KOPT-K1 (cell line): ENCODE results near the gene HSH2D.
"Not testable (repeated sequence)": the region's sequence is repeated elsewhere in the genome, so short reads cannot be mapped to it uniquely, and the experiment has no call there.

Source experiments
- H3K27ac ChIP-seq: fragments of 200-600 bp; sonication (generic); 2 replicates; pipeline ENCODE4 v1.5.1; 2016; ENCODE audit warnings: antibody characterized with exemption, mild to moderate bottlenecking, low read depth, low read length; ENCODE audit not compliant: poor library complexity, severe bottlenecking
- H3K36me3 ChIP-seq: fragments of 200-600 bp; sonication (generic); 2 replicates; pipeline ENCODE4 v1.5.1; 2017; ENCODE audit warnings: antibody characterized with exemption, mild to moderate bottlenecking, low read length, moderate library complexity; ENCODE audit not compliant: insufficient read depth
- H3K9me3 ChIP-seq: fragments of 200-600 bp; sonication (generic); 2 replicates; pipeline ENCODE4 v1.5.1; 2017; ENCODE audit warnings: antibody characterized with exemption, low read length, mild to moderate bottlenecking; ENCODE audit not compliant: insufficient read depth, poor library complexity, severe bottlenecking

The HSH2D gene

DNA sequence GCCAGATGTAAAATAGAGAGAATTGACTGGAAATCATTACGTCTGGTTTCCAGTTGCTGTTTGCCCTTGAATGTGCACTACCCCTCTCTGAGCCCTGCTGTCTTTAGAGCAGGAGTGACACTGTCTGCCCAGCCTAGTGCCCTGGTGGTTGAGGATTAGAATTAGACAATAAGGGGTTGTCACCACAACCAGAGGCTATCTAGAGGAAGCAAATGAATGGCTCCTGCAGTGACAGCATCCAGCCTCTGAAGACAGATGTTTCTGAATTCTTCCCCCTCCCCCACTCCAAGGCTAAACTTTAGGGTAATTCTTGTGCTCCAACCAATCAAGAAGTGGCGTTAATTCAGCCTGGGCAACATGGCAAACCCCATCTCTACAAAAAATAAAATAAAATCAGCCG is 29.8 kb upstream of the HSH2D start:
- Histone ChIP-seq H3K9me3 (no peaks in the 10 kb centered on the region), H3K27ac (no peak overlapping the region), H3K36me3 (peaks cover 56% of the 10 kb centered on the region)

DNA sequence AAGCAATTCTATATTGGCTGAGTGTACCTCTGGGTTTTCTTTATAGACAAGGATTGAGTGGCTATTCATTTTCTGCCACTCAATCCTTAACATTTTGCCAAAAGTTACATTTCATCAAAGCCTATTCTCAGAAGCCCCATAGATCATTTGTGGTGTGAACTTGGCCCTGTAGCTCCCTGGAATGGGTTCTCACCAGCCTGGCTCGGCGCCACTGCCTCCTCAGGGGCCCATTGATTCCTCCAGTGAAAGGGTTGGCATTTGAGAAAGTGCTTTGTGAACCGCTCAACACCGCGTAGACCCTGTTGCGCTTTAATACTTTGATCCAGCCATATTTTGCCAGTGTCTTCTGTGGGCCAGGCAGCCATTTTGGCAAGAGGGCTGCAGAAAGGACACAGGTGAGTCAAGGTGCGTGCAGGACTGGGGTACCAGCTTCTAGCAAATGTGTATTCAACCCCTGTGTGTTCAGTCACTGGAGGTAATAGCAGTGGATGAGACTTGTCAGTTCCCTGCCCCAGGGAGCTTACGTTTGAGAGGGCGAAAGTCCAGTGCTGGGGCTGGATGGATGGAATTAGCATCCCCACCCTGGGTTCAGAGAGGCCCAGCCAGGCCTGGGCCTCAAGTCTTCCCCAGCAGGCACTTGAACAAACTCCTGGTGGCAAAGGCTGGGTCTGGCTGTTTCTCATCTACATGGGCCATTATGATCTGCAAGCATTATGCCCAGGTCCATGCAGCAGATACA is 28.0 kb upstream of the HSH2D start:
- Histone ChIP-seq H3K27ac (no peak overlapping the region), H3K9me3 (no peaks in the 10 kb centered on the region), H3K36me3 (peaks cover 74% of the 10 kb centered on the region)

DNA sequence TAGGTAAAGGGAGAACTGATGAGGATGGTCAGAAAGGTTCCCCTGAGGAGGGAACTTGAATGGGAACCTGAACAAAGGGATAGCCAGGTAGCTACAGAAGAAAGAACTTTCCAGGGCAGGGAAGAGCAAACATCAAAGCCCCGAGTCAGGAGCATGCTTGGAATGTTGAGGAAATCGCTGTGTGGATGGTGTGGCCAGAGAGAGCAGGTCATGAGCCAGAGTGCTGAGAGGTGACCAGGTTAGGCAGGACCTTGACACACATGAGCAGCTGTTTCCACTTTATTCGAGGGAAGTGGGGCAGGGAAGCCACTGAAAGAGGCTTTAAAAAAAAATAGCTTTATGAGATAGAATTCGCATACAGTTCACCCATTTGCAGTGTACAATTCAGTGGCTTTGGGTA is 27.4 kb upstream of the HSH2D start:
- H3K36me3 ChIP-seq: peaks cover 80% of the 10 kb centered on the region

DNA sequence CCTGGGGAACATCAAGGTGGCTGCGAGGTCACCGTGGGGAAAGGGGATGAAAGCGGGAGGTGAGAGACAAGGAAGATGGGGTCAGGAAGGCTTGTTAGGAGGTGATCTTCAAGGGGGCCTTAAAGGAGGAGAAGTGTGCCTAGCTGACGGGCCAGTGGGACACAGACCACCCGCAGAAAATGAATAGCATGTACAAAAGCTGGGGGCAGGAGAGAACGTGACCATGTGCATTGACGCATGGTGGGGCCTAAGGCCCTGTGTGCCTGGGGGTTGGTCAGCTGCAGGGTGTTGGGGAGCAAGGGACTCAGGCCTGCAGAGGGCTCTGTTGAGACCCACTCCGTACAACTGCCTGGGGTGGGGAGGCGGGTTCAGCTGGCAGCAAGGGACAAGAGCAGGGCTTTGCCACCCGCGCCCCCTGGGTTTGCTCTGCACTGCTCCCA is 25.9 kb upstream of the HSH2D start:
- H3K36me3 ChIP-seq: peaks cover 95% of the 10 kb centered on the region
- no peak overlapping the region for H3K27ac ChIP-seq
- H3K9me3 ChIP-seq: no peaks in the 10 kb centered on the region

More for the DNA sequence above, 27.4 kb upstream of the HSH2D start:
- Histone ChIP-seq H3K27ac (no peak overlapping the region), H3K9me3 (no peaks in the 10 kb centered on the region)

DNA sequence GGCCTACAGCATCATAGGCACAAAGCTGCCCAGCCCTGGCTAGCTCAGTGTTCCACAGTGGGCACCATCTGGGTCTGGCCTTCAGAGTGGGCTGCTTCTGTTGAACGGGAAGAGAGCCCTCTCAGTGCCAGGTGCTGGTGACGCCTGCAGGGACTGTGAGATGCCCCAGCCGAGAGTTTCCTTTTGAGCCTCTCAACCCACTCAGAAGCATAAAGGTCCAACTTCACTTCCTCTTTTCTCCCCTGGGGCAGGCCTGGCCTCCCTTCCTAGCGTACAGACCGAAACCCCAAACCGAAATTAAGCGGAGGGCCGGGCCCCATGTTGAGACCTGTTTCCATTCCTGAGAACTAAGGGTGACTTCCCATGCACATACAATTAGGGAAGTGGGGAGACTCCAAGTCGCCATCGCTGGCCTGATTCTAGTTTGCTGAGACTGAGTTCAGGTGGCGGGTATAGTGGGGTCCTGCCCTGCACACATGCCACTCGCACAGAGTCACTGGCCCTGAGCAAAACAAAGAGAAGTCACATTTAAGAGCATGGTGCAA is 24.9 kb upstream of the HSH2D start:
- Histone ChIP-seq H3K9me3 (no peaks in the 10 kb centered on the region), H3K36me3 (peaks cover 96% of the 10 kb centered on the region), H3K27ac (no peak overlapping the region)

DNA sequence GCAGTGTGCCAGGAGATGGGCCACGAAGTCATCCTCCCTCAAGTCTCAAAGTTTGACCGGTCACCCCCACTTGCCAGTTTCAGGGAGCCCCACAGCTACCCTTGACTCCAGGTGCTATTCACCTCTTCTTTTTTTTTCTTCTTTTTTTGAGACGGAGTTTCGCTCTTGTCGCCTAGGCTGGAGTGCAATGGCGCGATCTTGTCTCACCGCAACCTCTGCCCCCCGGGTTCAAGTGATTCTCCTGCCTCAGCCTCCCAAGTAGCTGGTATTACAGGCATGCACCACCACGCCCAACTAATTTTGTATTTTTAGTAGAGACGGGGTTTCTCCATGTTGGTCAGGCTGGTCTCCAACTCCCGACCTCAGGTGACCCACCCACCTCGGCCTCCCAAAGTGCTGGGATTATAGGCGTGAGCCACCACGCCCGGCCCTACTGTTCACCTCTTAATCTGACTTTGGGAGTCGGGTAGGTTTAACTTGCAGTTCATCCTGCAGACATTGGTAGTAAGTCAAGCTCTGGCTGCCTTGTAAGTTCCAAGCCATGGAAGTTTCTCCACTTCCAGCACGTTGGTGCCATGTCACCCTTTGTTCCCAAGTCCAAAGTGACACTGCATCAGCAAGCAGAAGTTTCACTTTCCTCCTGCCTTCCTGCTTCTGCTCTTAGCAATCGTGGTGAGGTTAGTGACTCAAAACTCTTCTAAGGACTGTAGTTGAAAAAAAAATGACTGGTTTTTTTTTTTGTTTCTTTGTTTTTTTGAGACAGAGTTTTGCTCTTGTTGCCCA is 24.2 kb upstream of the HSH2D start:
- H3K9me3 ChIP-seq, H3K27ac ChIP-seq: not testable (repeated sequence)
- peaks cover 98% of the 10 kb centered on the region for H3K36me3 ChIP-seq

DNA sequence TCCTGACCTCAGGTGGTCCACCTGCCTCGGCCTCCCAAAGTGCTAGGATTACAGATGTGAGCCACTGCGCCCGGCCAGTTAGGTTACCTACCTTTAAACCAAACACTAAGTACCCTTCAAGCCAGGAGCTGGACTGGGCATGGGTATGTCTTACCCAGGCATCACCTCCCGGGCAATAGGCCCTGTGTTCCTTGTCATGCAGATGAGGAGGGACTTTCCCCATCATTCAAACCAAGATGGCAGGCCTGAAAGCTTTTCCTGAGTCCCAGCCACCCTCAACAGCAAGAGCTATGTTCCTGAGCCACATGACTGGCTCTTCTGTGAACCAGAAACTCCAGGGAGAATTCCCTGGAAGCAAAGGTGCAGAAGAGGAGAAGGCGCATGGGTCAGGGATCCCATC is 22.3 kb upstream of the HSH2D start:
- Histone ChIP-seq H3K27ac (no peak overlapping the region), H3K36me3 (peaks cover 100% of the 10 kb centered on the region), H3K9me3 (no peaks in the 10 kb centered on the region)

DNA sequence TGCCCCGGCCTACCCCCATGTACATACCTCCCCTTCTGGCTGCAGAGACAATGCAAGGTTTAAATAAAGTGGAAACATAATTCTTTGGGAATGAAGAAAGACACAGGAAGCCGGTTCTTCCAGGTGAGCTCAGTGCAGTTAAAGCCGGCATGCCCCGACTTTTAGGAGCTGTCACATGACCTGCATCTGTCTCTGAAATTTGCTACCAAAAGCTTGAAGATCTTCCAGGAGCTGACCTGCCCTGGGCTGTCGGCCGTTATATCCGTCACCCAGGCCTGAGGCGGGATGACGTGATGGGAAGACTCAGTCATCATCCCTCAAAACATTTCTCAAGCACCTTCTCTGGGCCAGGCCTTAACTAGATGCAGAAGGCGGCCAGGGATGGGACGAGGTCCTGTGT is 21.5 kb upstream of the HSH2D start:
- no peak overlapping the region for H3K27ac ChIP-seq
- peaks cover 100% of the 10 kb centered on the region for H3K36me3 ChIP-seq
- no peaks in the 10 kb centered on the region for H3K9me3 ChIP-seq

DNA sequence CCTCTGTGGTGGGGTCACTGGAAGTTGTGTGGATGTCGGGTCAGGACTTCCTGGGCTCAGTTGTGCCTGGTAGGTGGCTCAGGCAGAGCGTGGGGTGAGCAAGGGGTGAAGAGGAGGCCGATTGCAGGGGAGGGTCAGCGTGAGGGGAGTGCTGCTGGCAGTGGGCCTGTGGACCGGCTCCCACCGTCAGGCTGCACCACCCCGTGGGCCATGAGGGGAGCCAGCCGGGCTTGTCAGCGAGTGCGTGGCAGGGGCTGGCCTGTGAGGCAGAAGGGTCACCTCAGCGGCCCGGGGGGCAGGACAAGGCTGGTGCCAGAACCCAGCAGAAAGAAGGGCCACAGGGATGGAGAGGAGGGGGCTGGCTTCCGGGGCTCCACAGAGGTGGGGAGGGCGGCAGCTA is 18.5 kb upstream of the HSH2D start:
- H3K27ac ChIP-seq: no peak overlapping the region
- H3K9me3 ChIP-seq: no peaks in the 10 kb centered on the region
- peaks cover 100% of the 10 kb centered on the region for H3K36me3 ChIP-seq

DNA sequence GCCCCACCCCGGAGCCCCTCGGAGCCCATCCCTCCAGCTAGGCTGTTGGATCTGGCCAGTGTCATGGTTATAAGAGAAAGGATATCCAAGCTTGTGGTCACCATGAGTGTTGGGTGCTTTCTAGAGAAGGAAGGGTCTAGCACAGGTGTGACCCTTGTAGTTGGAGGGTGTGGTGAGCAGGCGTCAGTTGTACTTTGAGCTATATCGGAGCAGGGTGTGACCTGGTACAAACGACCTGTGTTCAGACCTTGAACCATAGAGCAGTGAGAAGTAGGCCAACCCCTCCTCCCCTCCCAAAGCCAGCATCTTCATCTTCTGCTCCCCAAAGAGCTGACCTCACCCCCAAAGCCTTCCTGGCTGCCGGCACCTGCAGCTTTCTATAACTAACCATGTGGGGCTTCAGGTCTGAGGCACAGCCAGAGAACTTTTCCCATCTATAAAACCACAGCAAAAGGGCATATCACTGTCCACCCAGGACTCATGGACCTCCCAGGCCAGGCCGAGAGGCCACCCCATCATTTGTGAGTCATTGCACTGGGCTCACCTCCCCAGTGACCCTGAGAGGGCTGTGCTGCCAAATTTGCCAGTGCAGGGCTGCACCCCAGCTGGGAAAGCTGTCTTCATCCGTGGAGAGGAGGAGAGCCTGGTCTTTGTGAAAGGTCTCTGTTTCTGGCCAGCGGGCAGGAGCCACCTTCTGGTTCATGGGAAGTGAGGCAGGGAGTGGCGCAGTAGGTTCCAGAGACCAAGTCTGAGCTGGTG is 17.6 kb upstream of the HSH2D start:
- Histone ChIP-seq H3K27ac (no peak overlapping the region), H3K36me3 (peaks cover 100% of the 10 kb centered on the region), H3K9me3 (no peaks in the 10 kb centered on the region)

DNA sequence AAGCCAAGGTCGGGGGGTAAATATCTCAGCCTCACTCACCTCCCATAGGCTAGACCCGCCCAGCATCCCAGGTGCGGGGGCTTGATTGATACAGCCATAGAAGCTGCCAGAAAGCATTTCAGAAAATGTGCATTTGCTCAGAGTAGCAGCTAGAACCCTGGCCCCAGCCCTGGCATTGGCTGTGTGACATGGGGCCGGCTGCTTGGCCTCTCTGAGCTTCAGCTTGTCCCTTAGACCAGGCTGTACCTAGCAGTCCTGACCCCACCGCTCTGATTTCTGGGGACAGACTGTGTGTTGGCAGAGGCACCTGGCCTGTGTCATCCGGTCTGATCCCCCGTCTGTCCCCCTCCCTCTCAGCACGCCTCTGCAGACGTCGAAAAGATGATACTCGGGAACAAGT is 16.4 kb upstream of the HSH2D start:
- no peaks in the 10 kb centered on the region for H3K9me3 ChIP-seq
- H3K36me3 ChIP-seq: peaks cover 100% of the 10 kb centered on the region
- no peak overlapping the region for H3K27ac ChIP-seq

DNA sequence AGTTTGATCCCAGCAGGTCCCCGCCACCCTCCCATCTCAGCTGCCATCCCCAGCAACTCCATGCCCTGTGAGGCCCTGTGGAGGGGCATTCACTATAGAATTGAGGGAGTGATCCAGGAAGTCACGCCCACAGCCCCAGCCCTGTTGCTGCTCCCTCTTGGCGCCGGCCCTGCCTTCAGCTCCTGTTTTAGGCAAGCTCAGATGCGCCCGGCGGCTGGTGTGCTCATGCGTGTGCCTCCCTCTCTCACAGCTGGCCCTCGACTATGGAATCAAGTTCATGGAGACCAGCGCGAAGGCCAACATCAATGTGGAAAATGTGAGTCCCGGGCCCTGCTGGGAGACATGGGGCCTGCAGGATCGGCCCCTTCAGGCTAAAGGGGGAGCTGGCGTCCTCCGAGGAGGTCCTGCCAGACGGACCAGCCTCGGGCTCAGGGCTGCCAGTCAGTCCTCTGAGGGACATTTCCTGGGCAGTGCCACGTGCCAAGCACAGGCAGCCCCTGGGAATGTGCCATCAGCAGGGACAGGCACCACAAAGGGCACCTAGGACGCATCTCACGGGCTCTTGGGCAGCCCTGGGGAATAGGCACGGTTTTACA is 15.6 kb upstream of the HSH2D start:
- Histone ChIP-seq H3K9me3 (no peaks in the 10 kb centered on the region), H3K36me3 (peaks cover 100% of the 10 kb centered on the region), H3K27ac (no peak overlapping the region)

DNA sequence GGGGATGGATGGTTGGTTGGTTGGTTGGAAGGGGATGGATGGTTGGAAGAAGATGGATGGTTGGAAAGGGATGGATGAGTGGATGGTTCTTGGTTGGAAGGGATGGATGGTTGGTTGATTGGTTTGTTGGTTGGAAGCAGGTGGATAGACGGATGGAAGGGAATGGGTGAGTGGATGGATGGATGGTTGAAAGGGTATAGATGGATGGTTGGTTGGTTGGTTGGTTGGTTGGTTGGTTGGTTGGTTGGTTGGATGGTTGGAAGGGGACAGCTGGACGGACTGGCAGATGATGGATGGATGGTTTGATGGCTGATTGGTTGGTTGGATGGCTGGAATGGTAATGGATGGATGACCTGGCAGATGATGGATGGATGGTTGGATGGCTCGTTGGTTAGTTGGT is 11.8 kb upstream of the HSH2D start:
- Histone ChIP-seq H3K27ac (no peak overlapping the region), H3K36me3 (peaks cover 82% of the 10 kb centered on the region), H3K9me3 (no peaks in the 10 kb centered on the region)

DNA sequence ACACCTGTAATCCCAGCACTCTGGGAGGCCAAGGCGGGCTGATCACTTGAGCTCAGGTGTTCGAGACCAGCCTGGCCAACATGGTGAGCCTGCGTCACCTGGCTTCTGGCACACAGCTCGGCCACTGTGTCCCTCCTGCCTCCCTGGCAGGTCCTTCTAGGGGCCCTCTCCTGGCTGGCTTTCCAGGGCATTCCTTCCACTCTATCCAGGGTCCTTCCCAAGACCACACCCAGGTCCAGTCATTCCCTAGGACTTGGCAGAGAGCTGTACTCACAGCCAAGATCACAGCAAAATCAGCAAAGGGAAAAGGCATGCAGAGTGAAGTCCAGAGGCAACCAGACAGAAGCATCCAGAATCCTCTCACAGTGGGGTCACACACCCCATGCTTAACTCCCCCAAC is 9.7 kb upstream of the HSH2D start:
- Histone ChIP-seq H3K27ac (no peak overlapping the region), H3K9me3 (no peaks in the 10 kb centered on the region), H3K36me3 (peaks cover 60% of the 10 kb centered on the region)

DNA sequence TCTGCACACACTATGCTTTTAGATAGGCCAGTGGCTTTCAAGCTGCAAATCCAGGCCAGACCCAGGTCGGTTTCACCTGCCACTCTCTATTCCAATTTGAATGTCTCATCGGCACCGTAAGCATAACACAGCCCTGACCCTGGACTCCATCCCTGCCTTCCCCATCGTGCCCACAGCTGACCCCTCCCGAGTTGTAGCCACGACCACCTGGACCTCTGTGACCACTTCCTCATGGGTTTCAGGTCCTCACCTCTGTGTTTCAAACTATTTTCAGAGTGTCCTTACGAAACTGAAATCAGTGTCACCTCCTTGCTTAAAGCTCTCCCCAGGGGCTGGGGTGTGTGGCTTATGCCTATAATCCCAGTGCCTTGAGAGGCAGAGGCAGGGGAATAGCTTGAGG is 9.0 kb upstream of the HSH2D start:
- Histone ChIP-seq H3K27ac (no peak overlapping the region), H3K9me3 (no peaks in the 10 kb centered on the region), H3K36me3 (peaks cover 53% of the 10 kb centered on the region)
